CD4-positive, CD25-positive, alpha-beta regulatory T cell (primary cell): ENCODE measurements around the gene PIGS. TPM values are rescaled to one million over a fixed set of nuclear protein-coding genes. Genes with fewer than 3 reads are reported as not detected.
A peak's percentile ranks its signal among the peaks of the same experiment; 100 is the strongest.

Source experiments
- ATAC-seq, 2 donors: fragments of 150-1000 bp; cut with Tn5 transposase; one replicate each; pipeline ENCODE4 v1.10.0; 2021; ENCODE audit warnings: low read depth in 2 of 2, moderate number of reproducible peaks in 2 of 2, moderate library complexity in 1 of 2
- DNase-seq, 3 donors: peaks; one replicate each; pipeline versions ENCODE4 v3.0.0 to v3.0.0-alpha.2; 2012 to 2022; ENCODE audit warnings: mixed read lengths in 1 of 3
- H3K27ac ChIP-seq: one replicate; pipeline ENCODE4 v1.7.0; 2013; ENCODE audit warnings: mild to moderate bottlenecking, low read length; ENCODE audit not compliant: insufficient read depth, poor library complexity, severe bottlenecking
- H3K27me3 ChIP-seq: one replicate; pipeline ENCODE4 v1.7.0; 2013; ENCODE audit warnings: low read length; ENCODE audit not compliant: control insufficient read depth, insufficient read depth
- H3K36me3 ChIP-seq: one replicate; pipeline ENCODE4 v1.7.0; 2013; ENCODE audit warnings: mild to moderate bottlenecking, low read length, moderate library complexity; ENCODE audit not compliant: control insufficient read depth, insufficient read depth
- H3K4me1 ChIP-seq: 2 replicates; pipeline ENCODE4 v1.7.0; 2013; ENCODE audit warnings: mild to moderate bottlenecking, low read length; ENCODE audit not compliant: insufficient read depth, control insufficient read depth, poor library complexity, severe bottlenecking
- H3K4me3 ChIP-seq: one replicate; pipeline ENCODE4 v1.7.0; 2013; ENCODE audit warnings: low read depth, mild to moderate bottlenecking, low read length, moderate library complexity
- H3K9me3 ChIP-seq, 2 experiments: 1 replicate in 1 of 2; 2 replicates in 1 of 2; pipeline ENCODE4 v1.7.0; 2013; ENCODE audit warnings: low read length in 2 of 2, mild to moderate bottlenecking in 1 of 2, moderate library complexity in 1 of 2; ENCODE audit not compliant: control insufficient read depth in 2 of 2
- H3K27ac Mint-ChIP-seq, 3 donors: one replicate each; pipeline ENCODE4 v1.8.0; 2020 to 2022; ENCODE audit warnings: mild to moderate bottlenecking in 3 of 3, mixed read lengths in 3 of 3, moderate library complexity in 2 of 3
- H3K27me3 Mint-ChIP-seq: one replicate; pipeline ENCODE4 v1.8.0; 2022; ENCODE audit warnings: mild to moderate bottlenecking, mixed read lengths
- H3K36me3 Mint-ChIP-seq: one replicate; pipeline ENCODE4 v1.8.0; 2020; ENCODE audit warnings: mixed read lengths
- H3K4me1 Mint-ChIP-seq, 4 donors: one replicate each; pipeline ENCODE4 v1.8.0; 2020 to 2022; ENCODE audit warnings: mixed read lengths in 4 of 4, mild to moderate bottlenecking in 1 of 4
- H3K4me3 Mint-ChIP-seq, 4 donors: one replicate each; pipeline ENCODE4 v1.8.0; 2020 to 2022; ENCODE audit warnings: mild to moderate bottlenecking in 4 of 4, mixed read lengths in 4 of 4, moderate library complexity in 3 of 4
- H3K9me3 Mint-ChIP-seq, 7 donors: one replicate each; pipeline ENCODE4 v1.8.0; 2020 to 2022; ENCODE audit warnings: mixed read lengths in 7 of 7, mild to moderate bottlenecking in 3 of 7, moderate library complexity in 2 of 7
- polyA plus RNA-seq, 4 donors: library from polyadenylated mRNA; unstranded; fragments of 300-500 nt; fragmentation: Illumina TruSeq; gene quantifications; one replicate each; pipeline ENCODE4 v1.2.3, GENCODE V29; 2021
- total RNA-seq: library from RNA; stranded (reverse); gene quantifications from one replicate; pipeline ENCODE4 v1.2.3, GENCODE V29; 2022

PIGS gene
- total and polyA plus RNA-seq, 5 donors from 2014 or later = 53.3 to 82.6 (median 67.1) TPM

DNA sequence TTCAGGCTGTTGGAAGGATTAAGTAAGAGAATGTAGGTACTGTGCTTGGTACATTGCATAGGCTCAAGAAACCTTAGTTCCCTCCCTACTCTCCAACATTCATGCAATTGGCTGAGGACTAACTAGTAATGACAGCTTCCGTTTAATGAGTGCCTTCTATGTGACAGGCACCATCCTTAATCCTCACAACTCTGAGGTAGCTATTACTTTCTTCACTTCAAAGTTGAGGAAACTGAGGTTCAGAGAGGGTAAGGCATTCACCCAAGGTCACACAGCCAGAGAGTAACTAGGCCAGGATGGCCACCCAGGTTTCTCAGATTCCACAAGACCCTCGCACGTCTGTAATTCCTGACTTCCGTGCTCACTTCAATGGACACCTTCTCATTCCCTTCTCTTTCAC lies 41.1 kb downstream of the PIGS start:
- peaks cover 0 to 2% (median 0%) of the 10 kb centered on the region in 4 donors for H3K4me1 Mint-ChIP-seq
- no peaks in the 10 kb centered on the region for H3K36me3 ChIP-seq
- no peak overlapping the region for H3K4me3 Mint-ChIP-seq
- peaks cover 0 to 1% (median 0%) of the 10 kb centered on the region in 7 donors for H3K9me3 Mint-ChIP-seq
- no peaks in the 10 kb centered on the region for H3K27me3 ChIP-seq
- ATAC-seq (no peak), DNase-seq (no peak)
- no peaks in the 10 kb centered on the region for H3K9me3 ChIP-seq
- no peak overlapping the region for H3K27ac Mint-ChIP-seq
- H3K36me3 Mint-ChIP-seq = no peaks in the 10 kb centered on the region
- H3K27ac ChIP-seq = no peak overlapping the region
- no peaks in the 10 kb centered on the region for H3K4me1 ChIP-seq
- H3K27me3 Mint-ChIP-seq = peaks cover 6% of the 10 kb centered on the region
- no peak overlapping the region for H3K4me3 ChIP-seq

DNA sequence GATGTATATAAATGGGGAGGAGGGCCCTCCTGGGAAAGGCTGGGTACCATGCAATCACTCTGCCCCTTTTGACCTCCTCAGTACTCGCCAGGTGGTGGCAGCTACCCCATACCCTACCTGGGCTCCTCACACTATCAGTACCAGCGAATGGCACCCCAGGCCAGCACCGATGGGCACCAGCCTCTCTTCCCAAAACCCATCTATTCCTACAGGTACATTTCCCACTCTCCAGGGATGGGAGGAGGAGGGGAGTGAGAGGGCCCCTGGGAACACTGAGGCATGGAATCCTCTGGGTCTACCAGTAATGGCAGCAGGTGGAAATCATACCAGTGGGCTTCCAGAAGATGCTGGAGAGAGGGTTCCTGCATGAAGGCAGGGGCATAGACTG lies 42.3 kb downstream of the PIGS start:
- H3K4me1 Mint-ChIP-seq = peaks cover 0 to 2% (median 0%) of the 10 kb centered on the region in 4 donors
- H3K4me3 ChIP-seq = no peak overlapping the region
- ATAC-seq (no peak), DNase-seq (no peak)
- no peak overlapping the region for H3K27ac Mint-ChIP-seq
- no peaks in the 10 kb centered on the region for H3K36me3 Mint-ChIP-seq
- no peaks in the 10 kb centered on the region for H3K27me3 ChIP-seq
- no peaks in the 10 kb centered on the region for H3K36me3 ChIP-seq
- H3K4me3 Mint-ChIP-seq = no peak overlapping the region
- no peak overlapping the region for H3K27ac ChIP-seq
- no peaks in the 10 kb centered on the region for H3K9me3 Mint-ChIP-seq
- peaks cover 6% of the 10 kb centered on the region for H3K27me3 Mint-ChIP-seq
- no peaks in the 10 kb centered on the region for H3K9me3 ChIP-seq
- H3K4me1 ChIP-seq = no peaks in the 10 kb centered on the region

DNA sequence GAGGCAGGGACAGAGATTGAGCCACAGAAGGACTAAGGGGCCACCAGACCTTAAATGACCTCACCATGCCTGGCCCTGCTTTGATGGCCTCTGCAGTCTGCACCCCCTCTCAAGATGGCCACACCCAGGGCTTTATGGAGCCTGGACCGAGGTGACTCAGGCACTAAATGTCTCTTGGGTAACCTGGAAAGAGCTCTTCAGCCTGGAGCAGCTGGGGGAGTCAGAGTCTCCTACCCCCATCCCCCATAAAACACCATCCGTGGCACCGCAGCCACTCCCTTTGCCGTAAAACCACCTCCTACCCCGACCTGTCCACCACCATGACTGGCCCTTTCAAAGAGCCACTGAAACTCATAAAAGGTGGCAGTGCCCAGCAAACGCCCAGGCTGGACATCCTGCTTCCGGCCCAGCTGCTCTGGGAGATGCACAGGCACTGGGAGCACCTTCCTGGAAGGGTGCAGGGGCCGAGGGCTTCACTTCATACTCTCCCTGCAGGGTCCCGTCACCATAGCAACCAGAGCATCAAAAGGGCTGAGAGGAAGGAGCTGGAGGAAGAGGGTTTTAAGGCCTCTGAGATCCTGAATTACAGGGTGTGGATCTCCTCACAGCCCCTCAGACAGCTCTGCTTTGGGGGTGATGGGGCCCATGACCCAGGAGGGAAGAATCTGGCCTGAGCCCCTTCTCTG lies 42.9 kb downstream of the PIGS start:
- Mint-ChIP-seq H3K27me3 (peaks cover 6% of the 10 kb centered on the region), H3K27ac (peak overlapping the region in 1 of 3 donors; percentile 26), H3K9me3 (no peaks in the 10 kb centered on the region), H3K4me1 (peaks cover 0 to 1% (median 0%) of the 10 kb centered on the region in 4 donors), H3K4me3 (no peak overlapping the region), H3K36me3 (no peaks in the 10 kb centered on the region)
- no peak overlapping the region for H3K27ac ChIP-seq
- ATAC-seq (no peak), DNase-seq (no peak)
- no peaks in the 10 kb centered on the region for H3K36me3 ChIP-seq
- H3K4me1 ChIP-seq = no peaks in the 10 kb centered on the region
- no peaks in the 10 kb centered on the region for H3K27me3 ChIP-seq
- H3K9me3 ChIP-seq = no peaks in the 10 kb centered on the region
- no peak overlapping the region for H3K4me3 ChIP-seq

DNA sequence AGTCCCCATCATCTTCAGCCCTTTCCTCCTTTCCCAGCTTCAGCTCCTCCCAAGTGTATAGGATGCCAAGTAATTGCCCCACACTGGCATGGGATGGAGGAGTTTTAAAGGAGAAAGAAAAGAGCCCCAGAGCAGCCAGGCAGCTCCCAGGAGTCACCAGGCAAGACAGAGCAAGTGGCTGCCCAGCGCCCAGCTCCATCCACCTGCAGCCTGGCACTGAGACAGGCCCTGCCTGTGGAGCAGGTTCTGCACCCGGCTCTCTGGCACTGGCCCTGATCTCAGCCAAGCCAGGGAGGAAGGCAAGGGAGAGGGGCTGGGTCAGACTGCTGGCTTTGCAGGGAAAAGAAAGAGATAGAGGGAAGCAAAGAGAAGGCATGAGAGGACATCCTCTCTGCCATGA lies 43.5 kb downstream of the PIGS start:
- no peaks in the 10 kb centered on the region for H3K9me3 Mint-ChIP-seq
- H3K4me1 Mint-ChIP-seq = no peaks in the 10 kb centered on the region
- no peak overlapping the region for H3K4me3 Mint-ChIP-seq
- Histone ChIP-seq H3K36me3 (no peaks in the 10 kb centered on the region), H3K9me3 (no peaks in the 10 kb centered on the region), H3K4me3 (no peak overlapping the region), H3K27me3 (no peaks in the 10 kb centered on the region), H3K27ac (no peak overlapping the region), H3K4me1 (no peaks in the 10 kb centered on the region)
- no peaks in the 10 kb centered on the region for H3K36me3 Mint-ChIP-seq
- DNase-seq = no peak
- H3K27ac Mint-ChIP-seq = peak overlapping the region in 1 of 3 donors; percentile 4
- H3K27me3 Mint-ChIP-seq = peaks cover 6% of the 10 kb centered on the region
- ATAC-seq = no peak

DNA sequence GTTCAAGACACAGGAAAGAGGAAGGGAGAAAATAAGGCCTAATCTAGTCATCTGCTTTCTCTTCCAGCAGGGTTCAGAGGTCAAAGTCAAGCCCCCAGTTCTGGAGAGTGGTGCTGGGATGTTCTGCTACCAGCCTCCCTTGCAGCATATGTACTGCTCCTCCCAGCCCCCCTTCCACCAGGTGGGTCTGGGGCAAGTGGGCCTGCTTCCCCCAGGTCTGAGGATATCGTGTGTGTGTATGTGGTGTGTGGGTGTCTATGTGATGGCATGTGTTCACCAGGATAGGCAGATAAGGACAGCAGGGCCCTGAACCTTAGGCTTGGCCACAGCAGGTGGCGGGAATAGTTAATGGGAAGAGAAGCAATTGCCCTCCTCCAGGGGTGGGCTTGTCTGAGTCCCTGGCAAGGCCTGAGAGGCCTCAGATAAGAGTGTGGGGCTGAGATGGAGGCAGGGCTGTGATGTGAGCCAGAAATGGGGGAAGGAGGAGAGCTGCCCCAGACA lies 44.1 kb downstream of the PIGS start:
- peak overlapping the region in 1 of 3 donors; percentile 4 for H3K27ac Mint-ChIP-seq
- H3K4me3 ChIP-seq = no peak overlapping the region
- DNase-seq = no peak
- no peaks in the 10 kb centered on the region for H3K9me3 Mint-ChIP-seq
- no peak overlapping the region for H3K4me3 Mint-ChIP-seq
- peaks cover 6% of the 10 kb centered on the region for H3K27me3 Mint-ChIP-seq
- H3K27ac ChIP-seq = no peak overlapping the region
- H3K4me1 ChIP-seq = no peaks in the 10 kb centered on the region
- H3K27me3 ChIP-seq = no peaks in the 10 kb centered on the region
- ATAC-seq = no peak
- no peaks in the 10 kb centered on the region for H3K36me3 Mint-ChIP-seq
- no peaks in the 10 kb centered on the region for H3K4me1 Mint-ChIP-seq
- no peaks in the 10 kb centered on the region for H3K36me3 ChIP-seq
- no peaks in the 10 kb centered on the region for H3K9me3 ChIP-seq

DNA sequence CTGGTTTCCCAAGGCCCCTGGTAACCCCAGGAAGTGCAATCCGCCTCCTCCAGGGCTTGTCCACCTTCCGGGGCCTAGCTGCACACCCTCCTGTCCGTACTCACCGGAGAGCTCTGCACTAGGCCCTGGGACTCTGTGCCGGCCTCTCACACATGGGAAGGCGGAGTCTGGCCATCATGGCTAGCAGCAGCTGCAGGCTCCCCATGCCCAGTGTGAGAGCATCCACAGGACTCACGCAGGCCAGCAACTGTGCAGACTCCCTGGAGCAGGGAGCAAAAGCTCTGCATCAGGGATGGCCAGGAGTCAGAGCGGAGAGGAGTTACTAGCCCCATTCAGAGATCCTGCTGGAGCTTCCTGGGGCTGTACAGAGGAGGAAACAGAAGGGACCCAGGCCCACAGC lies 44.9 kb downstream of the PIGS start:
- Histone ChIP-seq H3K4me3 (no peak overlapping the region), H3K27ac (no peak overlapping the region), H3K4me1 (no peaks in the 10 kb centered on the region), H3K27me3 (no peaks in the 10 kb centered on the region), H3K36me3 (no peaks in the 10 kb centered on the region), H3K9me3 (no peaks in the 10 kb centered on the region)
- peaks cover 6% of the 10 kb centered on the region for H3K27me3 Mint-ChIP-seq
- DNase-seq (no peak), ATAC-seq (no peak)
- no peak overlapping the region for H3K27ac Mint-ChIP-seq
- H3K4me1 Mint-ChIP-seq = no peaks in the 10 kb centered on the region
- H3K9me3 Mint-ChIP-seq = no peaks in the 10 kb centered on the region
- H3K36me3 Mint-ChIP-seq = no peaks in the 10 kb centered on the region
- no peak overlapping the region for H3K4me3 Mint-ChIP-seq

DNA sequence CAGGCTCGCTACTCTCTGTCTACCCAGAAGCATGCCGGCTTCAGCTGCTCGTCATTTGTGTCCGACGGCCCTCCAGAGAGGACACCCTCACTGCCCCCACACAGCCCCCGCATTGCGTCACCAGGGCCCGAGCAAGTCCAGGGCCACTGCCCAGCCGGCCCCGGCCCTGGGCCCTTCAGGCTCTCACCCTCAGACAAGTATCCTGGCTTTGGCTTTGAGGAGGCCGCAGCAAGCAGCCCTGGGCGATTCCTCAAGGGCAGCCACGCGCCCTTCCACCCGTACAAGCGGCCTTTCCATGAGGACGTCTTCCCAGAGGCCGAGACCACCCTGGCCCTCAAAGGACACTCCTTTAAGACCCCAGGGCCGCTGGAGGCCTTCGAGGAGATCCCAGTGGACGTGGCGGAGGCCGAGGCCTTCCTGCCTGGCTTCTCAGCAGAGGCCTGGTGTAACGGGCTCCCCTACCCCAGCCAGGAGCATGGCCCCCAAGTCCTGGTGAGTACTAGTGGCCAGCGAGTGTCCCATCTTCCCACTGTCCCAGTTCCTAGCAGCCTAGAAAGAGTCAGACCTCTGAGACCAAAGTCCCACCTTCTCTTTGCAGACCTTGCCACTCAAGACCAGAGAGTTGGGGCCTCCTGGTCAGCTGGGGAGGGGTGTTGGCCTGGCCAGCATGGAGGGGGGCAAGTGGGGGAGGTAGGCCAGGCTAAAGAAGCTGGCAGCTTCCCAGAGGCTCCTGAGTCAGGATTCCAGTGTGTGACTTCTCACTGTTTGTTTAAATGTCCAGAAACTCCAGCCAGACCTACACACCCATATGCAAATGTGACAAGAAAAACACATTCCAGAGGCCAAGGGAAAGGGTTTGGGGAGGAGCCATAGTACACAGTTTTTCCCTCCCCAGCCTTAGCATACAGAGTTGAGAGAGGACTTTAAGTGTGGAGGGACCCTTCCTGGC lies 46.6 kb downstream of the PIGS start:
- no peaks in the 10 kb centered on the region for H3K9me3 ChIP-seq
- Mint-ChIP-seq H3K27ac (peak overlapping the region in 1 of 3 donors; percentile 42), H3K9me3 (no peaks in the 10 kb centered on the region), H3K4me3 (no peak overlapping the region), H3K4me1 (no peaks in the 10 kb centered on the region), H3K36me3 (no peaks in the 10 kb centered on the region), H3K27me3 (peaks cover 6% of the 10 kb centered on the region)
- H3K4me3 ChIP-seq = no peak overlapping the region
- H3K4me1 ChIP-seq = no peaks in the 10 kb centered on the region
- no peak overlapping the region for H3K27ac ChIP-seq
- no peak for DNase-seq
- no peaks in the 10 kb centered on the region for H3K36me3 ChIP-seq
- H3K27me3 ChIP-seq = no peaks in the 10 kb centered on the region
- ATAC-seq = no peak
